CD14-positive monocyte (primary cell): ENCODE results near the gene SEPTIN7. TPM values are rescaled to one million over a fixed set of nuclear protein-coding genes. Genes with fewer than 3 reads are reported as not detected.

Experiments used
- DNase-seq, 3 donors: peaks; one replicate each; pipeline ENCODE4 v3.0.0-alpha.2; 2011 to 2022
- H2AFZ ChIP-seq: 2 replicates; pipeline ENCODE4 v1.6.0; 2012; ENCODE audit warnings: mild to moderate bottlenecking, low read depth, low read length, inconsistent platforms; ENCODE audit not compliant: insufficient read depth, poor library complexity, severe bottlenecking
- H3K27ac ChIP-seq, 2 donors: 1 replicate in 1 of 2; 2 replicates in 1 of 2; pipeline ENCODE4 v1.5.1; 2012 to 2013; ENCODE audit warnings: low read length in 2 of 2, control low read depth in 1 of 2, inconsistent platforms in 1 of 2, low read depth in 1 of 2, mild to moderate bottlenecking in 1 of 2
- H3K27me3 ChIP-seq, 2 donors: one replicate each; pipeline versions ENCODE4 v1.6.0 to v1.6.1; 2011 to 2013; ENCODE audit warnings: low read length in 2 of 2; ENCODE audit not compliant: control insufficient read depth in 2 of 2, insufficient read depth in 2 of 2
- H3K36me3 ChIP-seq, 2 donors: replicated peaks in 1 of 2; 1 replicate in 1 of 2; 2 replicates in 1 of 2; pipeline versions ENCODE4 v1.5.1 to v1.6.1; 2012 to 2013; ENCODE audit warnings: low read length in 2 of 2, control low read depth in 1 of 2, inconsistent platforms in 1 of 2, mild to moderate bottlenecking in 1 of 2; ENCODE audit not compliant: insufficient read depth in 2 of 2, control insufficient read depth in 1 of 2
- H3K4me1 ChIP-seq, 2 donors: 1 replicate in 1 of 2; 2 replicates in 1 of 2; pipeline versions ENCODE4 v1.5.1 to v1.6.1; 2012 to 2013; ENCODE audit warnings: low read length in 2 of 2, control low read depth in 1 of 2, inconsistent platforms in 1 of 2, mild to moderate bottlenecking in 1 of 2, moderate library complexity in 1 of 2; ENCODE audit not compliant: insufficient read depth in 2 of 2, control insufficient read depth in 1 of 2
- H3K4me2 ChIP-seq: replicated peaks from 2 replicates; pipeline ENCODE3; 2012; ENCODE audit warnings: low read length, moderate library complexity, mild to moderate bottlenecking; ENCODE audit not compliant: poor library complexity, severe bottlenecking; ENCODE audit errors: extremely low read depth
- H3K4me3 ChIP-seq, 3 experiments: fragments of 200-600 bp in 1 of 3; sonication (generic) in 1 of 3; replicated peaks in 1 of 3; 1 replicate in 2 of 3; 2 replicates in 1 of 3; pipeline ENCODE4 v1.5.1; 2011 to 2013; ENCODE audit warnings: low read length in 3 of 3, mild to moderate bottlenecking in 3 of 3, control low read depth in 2 of 3, low read depth in 2 of 3, inconsistent platforms in 1 of 3, moderate library complexity in 1 of 3
- H3K79me2 ChIP-seq: 2 replicates; pipeline ENCODE4 v1.6.0; 2012; ENCODE audit warnings: mild to moderate bottlenecking, control low read depth, inconsistent platforms, low read length, moderate library complexity; ENCODE audit not compliant: insufficient read depth
- H3K9ac ChIP-seq: 2 replicates; pipeline ENCODE4 v1.6.0; 2017; ENCODE audit warnings: low read length, mild to moderate bottlenecking; ENCODE audit not compliant: insufficient read depth, poor library complexity, severe bottlenecking
- H3K9me3 ChIP-seq, 2 donors: replicated peaks in 1 of 2; 1 replicate in 1 of 2; 2 replicates in 1 of 2; pipeline versions ENCODE4 v1.5.1 to v1.6.1; 2012 to 2013; ENCODE audit warnings: low read length in 2 of 2, control low read depth in 1 of 2; ENCODE audit not compliant: control insufficient read depth in 1 of 2, insufficient read depth in 1 of 2
- H4K20me1 ChIP-seq: 2 replicates; pipeline ENCODE4 v1.6.0; 2012; ENCODE audit warnings: mild to moderate bottlenecking, low read length, control low read depth, moderate library complexity; ENCODE audit not compliant: insufficient read depth
- H3K27ac Mint-ChIP-seq, 7 donors: one replicate each; pipeline ENCODE4 v1.8.0; 2020; ENCODE audit warnings: mild to moderate bottlenecking in 7 of 7, mixed read lengths in 7 of 7, moderate library complexity in 6 of 7, inconsistent platforms in 2 of 7
- H3K27me3 Mint-ChIP-seq, 3 donors: one replicate each; pipeline ENCODE4 v1.8.0; 2021 to 2022; ENCODE audit warnings: low read depth in 3 of 3, mild to moderate bottlenecking in 3 of 3, mixed read lengths in 3 of 3, moderate library complexity in 3 of 3, inconsistent platforms in 1 of 3
- H3K36me3 Mint-ChIP-seq, 2 donors: one replicate each; pipeline ENCODE4 v1.8.0; 2020; ENCODE audit warnings: mixed read lengths in 2 of 2, inconsistent platforms in 1 of 2, mild to moderate bottlenecking in 1 of 2
- H3K4me1 Mint-ChIP-seq: one replicate; pipeline ENCODE4 v1.8.0; 2020; ENCODE audit warnings: mild to moderate bottlenecking, mixed read lengths
- H3K4me3 Mint-ChIP-seq, 2 donors: one replicate each; pipeline ENCODE4 v1.8.0; 2020; ENCODE audit warnings: mild to moderate bottlenecking in 2 of 2, mixed read lengths in 2 of 2, moderate library complexity in 1 of 2
- H3K9me3 Mint-ChIP-seq, 7 donors: one replicate each; pipeline ENCODE4 v1.8.0; 2020 to 2022; ENCODE audit warnings: mixed read lengths in 7 of 7, mild to moderate bottlenecking in 6 of 7, moderate library complexity in 6 of 7, inconsistent platforms in 2 of 7
- CTCF ChIP-seq: fragments of 200-600 bp; IDR thresholded peaks from one replicate; pipeline ENCODE4 v1.8.0; 2022; ENCODE audit warnings: antibody characterized with exemption, mild to moderate bottlenecking
- WGBS: methylation state at CpG from one replicate; pipeline ENCODE4 v1.1.5; 2013; ENCODE audit warnings: missing lambda C conversion rate; ENCODE audit not compliant: insufficient coverage; 5-methylcytosine and 5-hydroxymethylcytosine counted together
- intact Hi-C, 2 donors: fragments of 100-400 bp; cut with micrococcal nuclease; formaldehyde crosslinking; loops; one replicate each; pipeline versions ENCODE4 v1.15.0 to v1.15.1; 2023
- polyA plus RNA-seq, 3 donors: library from polyadenylated mRNA; depleted of rRNA in 1 of 3; unstranded in 2 of 3; stranded (reverse) in 1 of 3; fragments of 300-500 nt in 2 of 3; fragments of >200 nt in 1 of 3; fragmentation: Illumina TruSeq in 2 of 3; gene quantifications; 1 replicate in 2 of 3; 2 replicates in 1 of 3; pipeline ENCODE4 v1.2.3, GENCODE V29; 2012 to 2021

Gene SEPTIN7
- polyA plus RNA-seq, 3 donors: 60.9 to 322 (median 224) TPM

GRCh38 chr7:35780070-35780469 lies 20.8 kb upstream of the SEPTIN7 start:
- DNase-seq: no peak
- no peak overlapping the region for H3K9ac ChIP-seq
- H3K4me1 ChIP-seq: no peaks in the 10 kb centered on the region
- WGBS: 100% methylated on average over 1 of the region's 1 CpG
- no peaks in the 10 kb centered on the region for H3K36me3 ChIP-seq
- no peaks in the 10 kb centered on the region for H3K9me3 ChIP-seq
- Mint-ChIP-seq H3K4me1 (no peaks in the 10 kb centered on the region), H3K4me3 (no peak overlapping the region), H3K9me3 (peaks cover 0 to 4% (median 0%) of the 10 kb centered on the region in 7 donors), H3K27me3 (no peaks in the 10 kb centered on the region), H3K36me3 (no peaks in the 10 kb centered on the region), H3K27ac (no peak overlapping the region)
- TF ChIP-seq CTCF: no peak
- H4K20me1 ChIP-seq: no peaks in the 10 kb centered on the region
- no peak overlapping the region for H3K27ac ChIP-seq
- no peak overlapping the region for H3K4me2 ChIP-seq
- H3K79me2 ChIP-seq: no peaks in the 10 kb centered on the region
- H3K27me3 ChIP-seq: no peaks in the 10 kb centered on the region
- no peak overlapping the region for H3K4me3 ChIP-seq
- intact Hi-C loops: no loop called here
- no peak overlapping the region for H2AFZ ChIP-seq

- no peak overlapping the region for H3K9ac ChIP-seq
- H3K4me1 Mint-ChIP-seq: no peaks in the 10 kb centered on the region
- no peaks in the 10 kb centered on the region for H4K20me1 ChIP-seq
- H3K27ac Mint-ChIP-seq: no peak overlapping the region
- H3K9me3 ChIP-seq: no peaks in the 10 kb centered on the region
- intact Hi-C loops: no loop called here
- H3K27me3 ChIP-seq: no peaks in the 10 kb centered on the region
- H3K36me3 Mint-ChIP-seq: no peaks in the 10 kb centered on the region
- no peak overlapping the region for H3K27ac ChIP-seq
- no peaks in the 10 kb centered on the region for H3K36me3 ChIP-seq
- no peak overlapping the region for H3K4me3 Mint-ChIP-seq
- no peak overlapping the region for H2AFZ ChIP-seq
- no CpG with 5 or more reads among the region's 3 CpGs for WGBS
- TF ChIP-seq CTCF: no peak
- H3K9me3 Mint-ChIP-seq: peaks cover 0 to 4% (median 0%) of the 10 kb centered on the region in 7 donors
- DNase-seq: no peak
- no peaks in the 10 kb centered on the region for H3K4me1 ChIP-seq
- no peak overlapping the region for H3K4me2 ChIP-seq
- no peaks in the 10 kb centered on the region for H3K79me2 ChIP-seq
- no peak overlapping the region for H3K4me3 ChIP-seq
- H3K27me3 Mint-ChIP-seq: no peaks in the 10 kb centered on the region
Observed at GRCh38 chr7:35781200-35781701, 19.6 kb upstream of the SEPTIN7 start.
